EH (cell line): Measurements from ENCODE around the gene HES6.
"Not testable (repeated sequence)": the region's sequence is repeated elsewhere in the genome, so short reads cannot be mapped to it uniquely, and the experiment has no call there.

Experiments used
- DNase-seq: peaks from one replicate; pipeline ENCODE4 v3.0.0-alpha.2; 2015; ENCODE audit warnings: low read depth

Gene HES6

DNA sequence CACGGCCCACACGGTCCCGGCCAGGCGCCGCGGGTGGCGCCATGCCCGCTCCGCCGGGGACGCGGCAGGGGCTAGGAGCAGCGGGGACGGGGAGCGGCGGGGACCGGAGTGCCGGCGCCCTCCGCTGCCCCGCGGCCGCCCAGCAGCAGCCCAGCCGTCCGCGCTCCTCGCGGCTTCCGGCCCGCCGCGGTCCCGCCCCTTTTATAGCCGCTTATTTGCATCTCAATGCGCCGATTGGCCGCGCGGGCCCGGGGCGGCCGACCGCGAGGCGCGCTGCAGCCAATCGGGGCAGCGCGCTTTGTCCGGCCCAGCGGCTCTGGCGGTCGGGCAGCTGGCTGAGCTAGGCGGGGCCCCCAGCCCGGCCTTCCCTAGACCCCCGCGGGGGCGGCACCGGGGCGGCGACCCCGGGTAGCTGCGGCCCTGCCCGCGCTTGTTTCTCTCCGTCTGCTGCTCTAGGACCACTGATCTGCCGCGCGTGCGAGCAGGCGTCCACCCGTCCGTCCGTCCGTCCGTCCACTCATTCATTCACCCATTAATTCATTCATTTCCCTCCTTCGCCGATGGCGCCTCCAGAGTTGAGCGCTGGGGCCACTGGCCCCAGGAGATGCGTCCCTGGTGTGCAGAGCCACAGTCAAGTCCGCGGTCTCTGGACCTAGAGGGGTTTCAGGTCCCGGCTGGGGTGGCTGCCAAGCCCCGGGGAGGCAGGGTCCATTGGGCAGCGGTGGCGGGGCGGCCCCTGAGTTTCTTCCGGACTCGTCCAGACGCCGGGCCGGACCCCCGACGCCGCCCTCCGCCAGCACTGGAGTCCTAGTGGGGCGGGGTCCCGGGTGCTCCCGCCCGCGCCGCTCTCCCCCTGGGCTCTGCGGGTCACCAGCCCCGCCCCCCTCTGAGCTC, at the start of gene HES6:
HES6 (minus strand) TSS at position 176 of the 894 bp plus-strand sequence; CDS start at position 43, 133 bp downstream.
- DNase-seq = peak; percentile 91

GRCh38 chr2:238289574-238289973, 49.7 kb upstream of the HES6 start:
- DNase-seq = no peak

GRCh38 chr2:238288650-238289573, 49.1 kb upstream of the HES6 start:
- peak; percentile 99 for DNase-seq

DNA sequence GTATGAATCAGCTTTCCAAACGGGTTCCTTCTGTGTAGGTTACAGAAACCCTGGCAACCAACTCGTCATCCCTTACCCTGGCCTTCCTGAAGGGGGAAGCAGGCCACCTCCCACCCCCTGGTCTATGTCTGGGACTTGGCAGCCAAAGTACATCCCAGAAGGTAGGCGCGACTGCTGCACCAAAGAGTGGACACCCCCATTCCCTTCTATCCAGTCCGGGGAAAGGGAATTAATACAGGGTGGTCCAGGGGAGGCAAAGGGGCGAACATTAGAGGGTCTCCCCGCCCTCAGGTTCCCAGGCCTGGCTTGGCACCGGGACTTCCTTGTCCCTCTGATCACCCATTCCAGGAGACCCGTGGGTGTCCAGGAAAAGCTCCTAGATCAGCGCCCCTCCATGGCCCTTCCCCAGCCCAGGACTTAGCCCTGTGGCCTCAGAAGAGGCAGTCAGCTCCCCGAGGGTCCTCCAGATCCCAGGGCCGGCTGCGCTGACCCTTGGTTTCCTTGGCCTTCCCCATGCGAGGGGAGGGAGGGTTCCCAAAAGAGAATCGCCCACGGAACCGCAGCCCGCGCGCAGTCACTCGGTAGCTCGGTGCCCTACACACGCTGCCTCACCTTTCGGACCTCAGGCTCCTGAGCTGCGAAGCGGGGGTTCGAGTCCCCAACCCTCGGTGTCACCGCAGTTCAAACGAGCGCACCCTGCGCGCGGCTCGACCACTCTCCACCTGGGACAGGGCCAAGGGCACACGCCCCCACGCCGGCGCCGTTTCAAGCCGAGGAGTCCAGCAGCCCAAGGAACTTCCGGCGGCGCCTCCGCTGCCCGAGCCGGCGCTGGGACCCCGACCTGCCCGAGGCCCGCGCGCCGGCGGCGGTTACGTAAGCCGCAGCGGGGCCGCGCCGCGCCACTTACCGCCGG, 48.2 kb upstream of the HES6 start, which contains the start of gene PER2:
PER2 (minus strand) TSS at position 874 of the 913 bp plus-strand sequence. CDS start 10,674 bp downstream, outside the sequence.
- peak; percentile 85 for DNase-seq

DNA sequence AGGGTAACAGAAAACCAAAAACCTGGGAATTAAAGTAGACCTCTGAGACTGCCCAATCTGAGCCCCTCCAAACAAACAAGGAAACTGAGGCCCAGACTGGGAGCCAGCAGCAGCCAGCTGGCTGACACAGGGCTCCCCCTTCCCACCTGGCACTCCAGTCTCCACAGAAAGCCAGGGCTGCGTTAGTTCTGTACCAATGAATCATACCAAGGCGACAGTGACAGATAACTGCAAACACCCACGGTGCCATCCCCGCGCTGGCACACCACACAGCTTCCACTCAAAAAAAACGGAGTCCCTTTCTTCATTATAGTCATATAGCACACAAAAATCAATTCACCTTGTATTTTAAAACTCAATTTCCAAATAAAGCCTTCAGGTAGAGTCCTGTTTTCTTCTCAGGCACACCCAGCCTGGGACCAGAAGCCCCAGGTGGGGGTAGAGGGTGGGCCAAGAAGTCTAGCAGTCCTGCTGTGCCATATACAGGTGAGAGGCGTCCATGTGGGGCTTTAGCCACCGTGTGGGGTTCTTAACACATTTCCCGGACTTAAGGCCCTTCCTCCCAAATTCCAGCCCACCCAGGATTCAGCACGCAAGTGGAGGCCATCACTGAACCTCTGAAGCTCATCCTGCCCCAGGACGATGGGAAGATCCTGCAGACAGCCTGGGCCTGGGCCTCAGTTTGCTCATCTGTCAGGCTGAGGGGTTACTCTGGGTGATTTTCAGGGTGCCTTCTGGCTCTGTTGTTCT, 47.3 kb upstream of the HES6 start:
- peak; percentile 14 for DNase-seq

DNA sequence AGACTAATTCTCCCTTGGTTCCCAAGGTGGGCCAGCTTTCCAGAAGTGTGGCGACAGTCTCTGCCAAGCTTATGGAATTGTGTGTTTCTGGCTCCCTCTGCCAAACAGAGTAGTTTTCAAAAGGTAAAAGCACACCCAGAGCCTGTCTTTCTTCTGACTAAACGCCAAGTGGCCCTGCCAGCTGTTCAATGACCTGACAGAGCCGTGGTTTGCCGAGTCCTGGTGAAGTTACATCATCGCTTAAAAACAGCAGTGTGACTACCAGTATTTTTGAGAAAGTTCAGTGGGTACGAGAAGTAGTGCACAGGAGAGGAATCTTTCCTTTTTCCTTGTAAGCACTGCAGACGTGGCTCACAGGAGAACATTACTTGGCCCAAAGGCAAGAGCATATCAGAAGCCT, 46.7 kb upstream of the HES6 start:
- peak; percentile 80 for DNase-seq

- DNase-seq = no peak
These were observed 46.3 kb upstream of the HES6 start for GRCh38 chr2:238286095-238286494.

DNA sequence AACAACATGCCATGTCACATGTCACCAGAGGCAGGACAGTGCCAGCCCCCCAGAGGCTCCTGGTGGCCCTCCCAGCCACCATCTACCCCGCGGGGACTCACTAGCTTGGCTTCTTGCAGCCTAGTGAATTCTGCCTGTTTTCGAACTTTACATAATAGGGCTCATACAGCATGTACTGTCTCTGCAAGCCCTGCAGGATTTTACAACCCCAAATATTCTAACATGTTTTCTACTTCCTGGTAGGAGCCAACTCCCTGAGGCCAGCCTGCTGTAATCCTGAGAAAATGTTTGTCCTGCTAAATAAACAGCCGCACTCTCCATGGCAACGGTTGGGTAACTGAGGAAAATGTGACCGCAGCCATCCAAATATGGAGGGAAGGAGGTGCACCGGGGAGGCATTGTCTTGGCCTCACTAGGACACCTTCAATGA, 45.8 kb upstream of the HES6 start:
- peak; percentile 98 for DNase-seq

DNA sequence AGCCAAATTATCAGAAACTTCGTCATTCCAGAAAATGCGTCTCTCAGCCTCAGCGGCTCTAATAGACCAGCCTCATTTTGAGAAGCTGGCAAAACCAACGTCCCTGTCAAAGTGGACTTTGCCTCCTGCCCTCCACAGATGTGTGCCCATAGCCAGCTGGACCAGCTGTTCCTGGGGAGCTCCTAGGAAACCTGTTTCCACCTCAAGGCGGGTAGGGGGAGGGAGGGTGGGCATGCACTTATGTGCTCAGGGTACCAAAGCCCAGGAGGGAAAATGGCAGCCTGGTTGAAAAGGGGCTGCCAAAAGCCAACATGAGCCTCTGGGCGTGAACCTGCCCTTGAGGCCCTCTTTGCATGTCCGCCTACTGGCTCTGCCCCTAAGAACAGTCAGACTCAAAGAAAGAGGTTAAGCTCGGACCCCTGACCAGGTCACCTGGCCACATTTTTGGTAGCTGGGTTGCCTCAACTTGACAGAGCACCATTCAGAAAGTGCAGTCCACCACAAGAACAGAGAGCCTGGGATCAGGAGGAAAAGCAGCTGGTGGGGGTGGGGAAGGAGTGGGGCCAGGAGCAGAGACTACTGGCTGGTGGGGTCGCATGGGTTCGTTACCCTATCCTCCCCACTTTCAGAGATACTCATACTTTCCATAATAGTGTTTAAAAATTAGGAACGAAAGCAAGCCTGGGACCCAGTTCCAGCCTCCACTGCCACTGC, 45.1 kb upstream of the HES6 start:
- no peak for DNase-seq

- DNase-seq = no peak
These were observed 43.3 kb upstream of the HES6 start for GRCh38 chr2:238282861-238283738.

DNA sequence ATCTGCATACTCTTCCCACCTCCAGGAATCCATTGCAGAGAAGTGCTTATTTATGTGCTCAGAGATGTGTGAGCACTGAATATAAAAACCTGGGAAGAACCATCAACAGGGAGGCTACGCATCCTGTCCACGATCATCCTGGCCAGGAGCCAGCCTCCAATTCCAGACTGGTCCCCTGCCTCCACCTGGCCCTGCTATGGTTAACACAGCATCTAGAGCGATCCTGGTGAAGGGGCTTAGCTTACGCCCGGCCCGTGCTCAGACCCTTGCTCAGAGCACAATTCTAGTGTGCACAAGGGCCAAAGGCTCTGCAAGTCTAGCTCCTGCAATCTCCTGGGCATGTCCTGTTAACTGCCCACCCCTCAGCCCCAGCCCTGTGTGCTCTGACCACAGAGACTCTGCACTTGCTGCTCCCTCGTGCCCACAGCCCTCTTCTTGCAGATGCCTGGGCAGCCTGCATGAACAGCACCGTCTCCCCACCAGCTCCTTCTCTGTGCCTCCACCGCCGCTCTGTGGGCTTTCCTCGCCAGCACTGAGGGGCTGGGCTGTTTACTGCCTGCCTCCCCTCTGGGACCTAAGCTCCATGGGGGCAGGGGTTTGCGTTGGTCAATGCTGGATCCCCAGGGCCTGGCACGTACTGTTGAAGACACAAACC, 42.1 kb upstream of the HES6 start:
- no peak for DNase-seq

DNA sequence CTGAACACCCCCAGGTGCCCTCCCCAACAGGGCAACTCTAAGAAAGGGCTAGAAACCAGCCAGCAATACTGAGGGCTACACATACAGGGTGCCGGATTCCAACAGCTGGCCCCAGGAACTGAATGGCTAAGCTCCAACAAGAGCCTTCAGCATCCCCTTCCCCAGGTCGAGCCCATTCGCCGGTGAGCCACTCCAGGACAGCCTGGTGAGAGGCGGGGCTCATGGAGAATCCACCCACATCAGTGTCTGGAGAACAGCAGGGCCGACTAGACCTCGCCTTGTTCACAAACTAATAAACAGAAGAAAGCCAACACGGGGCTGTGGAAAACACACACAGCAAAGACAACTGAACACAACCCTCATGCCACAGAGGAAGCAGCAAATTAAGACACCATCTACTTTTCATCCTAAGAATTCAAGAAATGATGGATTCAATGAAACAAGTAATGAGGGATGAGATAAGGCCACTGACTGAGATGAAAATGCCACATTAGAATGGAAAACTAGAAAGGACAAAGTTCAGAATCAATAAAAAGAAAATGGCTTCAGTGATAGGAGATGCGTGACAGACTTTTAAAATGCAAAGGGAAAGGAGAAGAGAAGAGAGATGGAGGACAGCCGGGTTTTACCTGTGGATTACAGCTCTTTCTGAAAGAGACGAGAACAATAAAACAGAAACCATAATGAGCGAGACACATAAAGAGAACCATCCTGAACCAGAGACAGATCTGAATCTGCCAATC, 40.4 kb upstream of the HES6 start:
- DNase-seq = no peak

DNA sequence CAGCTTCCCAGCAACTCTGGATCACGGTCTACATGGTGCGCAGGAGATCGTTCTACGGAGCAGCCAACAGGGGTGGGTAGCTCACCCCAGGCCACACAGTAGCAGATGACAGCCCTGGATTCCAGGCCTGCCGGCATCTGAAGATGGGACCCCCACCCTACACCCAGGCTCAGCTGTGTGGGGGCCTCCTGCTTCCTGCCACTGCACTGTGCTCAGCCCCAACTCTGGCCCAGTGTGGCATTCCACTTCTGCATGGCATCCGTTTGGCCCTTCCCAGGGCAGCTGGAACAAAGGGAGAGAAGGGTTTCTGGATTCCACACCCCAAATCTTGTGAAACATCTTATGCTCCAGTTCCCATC, 39.5 kb upstream of the HES6 start:
- DNase-seq = no peak

- DNase-seq = no peak
These were observed 38.9 kb upstream of the HES6 start for GRCh38 chr2:238278626-238279323.

GRCh38 chr2:238277695-238278094, 37.9 kb upstream of the HES6 start:
- no peak for DNase-seq

DNA sequence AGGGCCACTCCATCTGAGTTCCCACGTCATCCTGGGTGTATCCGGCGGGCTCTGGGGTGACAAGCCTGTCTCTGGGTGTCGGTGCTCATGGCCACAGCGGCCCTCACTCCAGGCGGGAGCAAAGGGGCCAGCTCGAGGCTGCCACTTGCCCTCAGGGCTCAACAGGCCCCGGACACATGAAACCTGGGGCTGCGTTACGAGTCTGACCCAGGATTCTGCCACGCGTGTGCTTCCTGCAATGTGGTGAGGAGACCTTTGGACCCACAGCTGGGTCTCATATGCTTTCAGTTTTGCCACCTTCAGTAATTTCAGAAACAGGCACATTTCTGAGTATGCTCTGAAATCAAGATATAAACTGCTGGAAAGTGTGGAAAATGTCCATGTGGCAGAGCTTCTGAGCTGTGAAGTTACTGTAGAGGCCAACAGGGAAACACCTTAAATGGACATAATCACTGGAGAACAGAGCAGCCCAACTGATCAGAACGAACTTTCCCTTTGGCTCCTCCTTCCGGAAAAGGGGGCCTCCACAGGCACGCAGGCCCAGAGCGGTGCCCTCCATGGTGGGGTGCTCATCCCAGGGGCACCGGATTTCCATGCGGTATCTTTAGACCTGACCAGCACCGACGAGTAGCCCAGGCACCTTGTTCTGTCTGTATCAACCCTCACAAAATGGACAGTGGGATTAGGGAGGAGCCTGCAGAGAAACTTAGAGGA, 34.5 kb upstream of the HES6 start:
- no peak for DNase-seq

- not testable (repeated sequence) for DNase-seq
These were observed 33.6 kb upstream of the HES6 start for GRCh38 chr2:238273433-238273832.
